GM19397 (cell line): ENCODE results near the gene HINT3.
"Not testable (repeated sequence)": the region's sequence is repeated elsewhere in the genome, so short reads cannot be mapped to it uniquely, and the experiment has no call there.

ENCODE experiments used
- ATAC-seq: cut with Tn5 transposase; IDR thresholded peaks from one replicate; pipeline ENCODE4 v1.9.1; 2021; ENCODE audit warnings: mild to moderate bottlenecking, moderate library complexity; ENCODE audit not compliant: unreplicated experiment

The HINT3 gene

DNA sequence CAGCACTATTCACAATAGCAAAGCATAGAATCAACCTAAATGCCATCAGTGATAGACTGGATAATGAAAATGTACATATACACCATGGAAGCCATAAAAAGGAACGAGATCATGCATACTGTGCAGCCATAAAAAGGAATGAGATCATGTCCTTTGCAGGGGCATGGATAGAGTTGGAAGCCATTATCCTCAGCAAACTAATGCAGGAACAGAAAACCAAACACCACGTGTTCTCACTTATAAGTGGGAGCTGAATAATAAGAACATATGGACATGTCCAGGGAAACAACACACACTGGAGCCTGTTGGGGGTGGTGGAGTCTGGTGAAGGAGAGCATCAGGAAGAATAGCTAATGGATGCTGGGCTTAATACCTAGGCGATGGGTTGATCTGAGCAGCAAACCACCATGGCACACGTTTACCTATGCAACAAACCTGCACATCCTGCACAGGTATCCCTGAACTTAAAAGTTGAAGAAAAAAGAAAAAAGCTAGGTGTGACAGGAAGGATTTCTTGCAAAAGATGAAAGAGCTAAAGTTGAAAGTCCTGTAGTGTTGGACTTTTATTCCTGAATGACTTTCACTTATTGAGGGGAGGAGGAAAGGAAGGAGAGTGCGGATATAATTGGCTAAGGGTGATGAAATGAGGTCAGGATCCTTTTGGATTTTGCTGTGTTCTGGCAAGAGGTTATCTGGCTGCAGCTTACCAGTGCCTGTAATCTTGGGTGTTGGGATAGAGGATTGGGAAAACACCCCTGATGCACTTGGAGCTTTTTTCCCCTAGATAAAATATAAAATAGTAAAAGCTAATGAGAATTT, 38.3 kb downstream of the HINT3 start:
- no peak for ATAC-seq

DNA sequence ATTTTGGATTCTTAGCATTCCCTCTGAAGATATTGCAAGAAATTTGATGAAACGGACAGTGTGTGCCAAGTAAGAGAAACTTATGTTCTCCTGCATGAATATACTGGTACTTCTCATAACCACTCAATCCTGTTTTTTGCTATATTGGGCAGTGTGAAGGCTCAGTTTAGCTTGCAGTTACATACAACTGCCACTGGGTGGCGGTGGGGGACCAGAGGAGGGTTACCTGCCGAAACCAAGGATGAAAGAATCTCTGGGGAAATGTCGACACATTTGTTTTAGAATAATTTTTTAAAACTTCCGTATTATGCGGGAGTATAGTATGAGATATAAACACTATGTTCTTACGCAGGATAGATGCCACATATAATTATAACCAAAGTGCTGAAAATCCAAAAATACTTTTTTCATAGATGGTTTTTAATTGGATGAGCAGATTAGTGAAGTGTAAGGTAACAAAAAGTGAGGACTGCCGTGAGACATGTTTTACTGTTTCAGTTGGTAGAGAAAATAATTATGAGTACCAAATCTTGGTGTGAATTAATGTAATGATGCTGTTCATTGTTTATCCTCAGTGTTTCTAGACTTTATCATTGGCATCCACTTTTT, 39.5 kb downstream of the HINT3 start:
- peak; percentile 97 for ATAC-seq

DNA sequence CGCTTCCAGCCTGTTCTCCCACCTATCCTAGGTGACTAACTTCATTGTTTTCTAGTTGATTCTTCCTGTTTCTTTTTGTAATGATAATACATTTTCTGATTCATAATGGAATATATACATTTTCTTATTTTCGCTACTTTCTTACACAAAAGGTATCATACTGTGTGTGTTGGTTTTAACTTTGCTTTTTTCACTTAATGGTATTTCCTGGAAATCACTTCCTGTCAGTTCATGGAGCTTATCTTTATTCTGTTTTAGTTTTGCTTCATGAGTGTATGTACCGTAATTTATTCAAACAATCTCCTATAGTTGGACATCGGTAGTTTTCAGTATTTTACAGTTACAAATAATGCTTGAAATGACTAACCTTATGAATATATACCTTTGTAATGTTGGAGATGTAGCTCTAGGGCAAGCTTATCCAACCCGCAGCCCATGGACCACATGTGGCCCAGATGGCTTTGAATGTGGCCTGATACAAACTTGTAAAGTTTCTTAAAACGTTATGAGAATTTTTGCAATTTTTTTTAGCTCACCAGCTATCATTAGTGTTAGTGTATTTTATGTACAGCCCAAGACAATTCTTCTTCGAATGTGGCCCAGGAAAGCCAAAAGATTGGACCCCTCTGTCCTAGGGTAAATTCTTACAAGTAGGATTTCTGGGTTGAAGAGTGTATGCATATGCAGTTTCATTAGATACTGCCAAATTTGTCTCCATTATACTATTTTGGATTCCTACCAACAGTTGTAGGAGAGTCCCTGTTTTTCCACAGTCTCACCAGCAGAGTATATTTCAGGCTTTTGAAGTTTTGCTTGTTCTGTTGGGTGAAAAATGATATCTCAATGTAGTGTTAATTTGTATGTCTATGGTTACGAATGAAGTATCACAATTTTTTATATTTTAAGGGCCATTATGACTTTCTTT, 46.4 kb downstream of the HINT3 start:
- no peak for ATAC-seq

DNA sequence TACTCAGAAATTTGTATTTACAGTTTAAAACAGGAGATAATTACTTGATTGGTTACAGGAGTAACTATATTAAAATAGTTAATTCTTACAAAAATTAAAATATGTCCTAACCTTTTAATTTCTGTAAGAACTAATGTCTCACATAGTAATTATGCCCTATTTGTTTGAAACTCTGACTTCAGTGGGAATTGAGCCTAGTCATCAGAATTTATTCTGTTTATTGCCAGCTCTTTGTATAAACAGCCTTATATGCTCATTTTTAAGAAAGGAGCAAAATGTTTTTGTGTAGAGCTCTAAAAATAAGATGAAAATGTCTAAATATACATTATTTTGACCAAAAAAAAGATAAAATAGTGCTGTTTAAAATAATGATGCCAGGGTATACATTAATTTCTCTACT, 51.2 kb downstream of the HINT3 start:
- no peak for ATAC-seq

DNA sequence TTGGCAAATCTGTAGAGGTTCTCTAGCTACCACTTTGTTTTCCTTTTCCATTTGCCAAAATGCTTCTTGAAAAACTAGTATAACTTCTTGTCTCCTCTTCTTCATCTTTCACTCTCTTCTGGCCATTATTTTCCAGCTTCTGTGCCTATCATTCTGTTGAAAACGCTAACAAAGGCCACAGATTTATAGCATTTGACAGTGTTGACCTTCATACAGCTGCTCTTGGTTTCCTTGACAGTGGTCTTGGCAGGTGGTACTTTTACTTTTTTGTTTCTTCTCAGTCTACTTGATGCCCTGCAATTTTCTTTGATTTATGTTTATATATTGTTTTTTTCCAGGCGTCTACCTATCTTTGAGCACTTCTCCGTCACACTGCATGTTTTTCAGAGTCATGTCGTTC, 53.5 kb downstream of the HINT3 start:
- ATAC-seq = no peak

DNA sequence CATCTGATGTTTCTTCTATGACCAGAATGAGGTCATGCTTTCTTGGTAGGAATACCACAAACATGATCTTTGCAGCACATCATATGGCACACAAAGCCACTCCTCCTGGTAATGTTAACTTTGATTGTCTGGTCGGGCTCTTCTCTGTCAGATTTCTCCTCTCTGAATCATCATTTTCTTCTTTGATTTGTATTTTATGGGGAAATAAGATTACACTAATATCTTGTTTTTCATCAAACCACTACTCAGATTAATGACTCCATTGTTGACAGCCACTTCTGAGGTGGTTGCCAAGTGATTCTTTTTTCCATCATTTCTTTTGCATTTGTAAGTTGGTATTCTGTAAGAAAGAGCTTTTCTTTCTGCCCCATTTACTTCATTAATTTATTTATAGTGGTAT, 59.3 kb downstream of the HINT3 start:
- ATAC-seq = no peak

DNA sequence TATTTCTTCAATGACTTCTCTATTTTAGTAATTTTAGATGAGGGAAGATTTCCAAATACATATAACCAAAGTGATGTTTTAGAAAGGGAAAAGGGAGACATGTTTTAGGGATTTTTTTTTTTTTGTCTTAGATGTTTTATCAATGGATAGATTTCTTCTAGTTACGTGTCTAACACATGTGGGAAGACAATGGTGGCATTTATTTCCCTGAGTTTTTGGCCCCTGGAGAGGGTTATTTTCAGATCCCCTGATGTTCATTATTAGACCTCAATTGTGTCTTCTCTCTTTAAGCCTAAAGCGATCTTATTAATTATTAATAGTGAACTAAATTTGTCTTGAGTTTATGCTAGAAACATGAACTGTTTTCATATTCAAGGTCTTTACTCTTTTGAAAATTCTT, 60.0 kb downstream of the HINT3 start:
- no peak for ATAC-seq

DNA sequence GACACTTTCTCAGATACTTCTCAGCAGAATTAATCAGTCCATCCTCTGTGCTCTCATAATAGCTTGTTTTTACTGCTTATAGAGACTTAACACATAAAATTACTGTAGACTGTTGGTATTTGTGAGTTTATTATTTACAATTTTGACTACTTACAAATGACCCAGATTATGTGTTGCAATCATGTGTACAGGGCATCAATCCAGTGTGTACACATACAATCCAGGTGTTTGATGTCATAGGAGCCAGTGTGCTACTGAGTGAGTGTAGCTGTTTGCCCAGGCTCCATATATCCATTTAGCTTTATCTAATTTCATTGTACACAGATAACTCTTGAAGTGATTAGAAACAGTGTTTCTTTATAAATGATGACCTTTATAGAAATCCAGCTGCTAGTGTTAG, 61.1 kb downstream of the HINT3 start:
- no peak for ATAC-seq

DNA sequence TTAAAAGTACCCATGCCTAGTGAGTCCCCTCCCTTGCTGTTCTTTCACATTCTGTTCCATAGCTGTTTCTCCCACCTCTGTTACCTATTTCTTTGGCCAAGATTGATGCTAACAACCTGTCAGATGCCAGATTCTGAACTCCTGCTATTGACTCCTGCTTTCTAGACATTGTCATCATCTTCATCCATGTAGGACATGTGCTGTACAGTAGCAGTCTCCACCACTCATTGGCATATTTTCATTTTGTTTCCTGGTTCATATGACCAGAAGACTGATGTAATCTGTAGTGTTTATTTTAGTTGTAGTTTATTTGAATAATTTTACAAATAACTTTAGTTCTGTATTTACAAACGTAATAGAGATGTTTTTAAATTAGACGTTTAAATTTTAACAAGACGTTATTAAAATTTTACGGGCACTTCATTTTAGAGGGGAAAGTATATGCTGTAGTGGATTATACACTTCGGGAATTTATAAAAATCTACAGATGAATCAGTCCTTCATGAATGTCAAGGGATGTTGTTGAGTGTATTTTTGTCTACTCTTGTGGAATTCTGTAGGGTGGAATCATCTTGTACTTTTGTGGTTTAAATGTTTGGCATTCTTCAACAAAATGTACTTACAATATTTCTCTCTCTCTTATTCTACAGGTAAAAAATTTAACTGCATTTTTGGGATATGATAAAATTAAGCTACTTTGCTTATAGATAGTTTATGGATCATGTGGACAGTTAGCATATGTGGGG, 63.9 kb downstream of the HINT3 start:
- no peak for ATAC-seq

DNA sequence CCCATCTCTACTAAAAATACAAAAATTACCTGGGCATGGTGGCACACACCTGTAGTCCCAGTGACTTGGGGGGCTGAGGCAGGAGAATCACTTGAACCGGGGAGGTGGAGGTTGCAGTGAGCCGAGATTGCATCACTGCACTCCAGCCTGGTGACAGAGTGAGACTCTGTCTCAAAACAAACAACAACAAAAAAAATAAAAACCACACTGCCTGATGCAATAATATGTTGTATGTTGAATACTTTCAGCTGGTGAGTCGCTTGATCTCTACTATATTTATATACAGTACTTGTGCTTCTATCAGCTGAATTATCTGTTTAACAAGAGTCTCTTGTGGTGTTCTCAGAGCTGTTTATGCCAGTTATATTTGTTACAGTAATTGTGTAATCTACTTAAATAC, 66.9 kb downstream of the HINT3 start:
- not testable (repeated sequence) for ATAC-seq

DNA sequence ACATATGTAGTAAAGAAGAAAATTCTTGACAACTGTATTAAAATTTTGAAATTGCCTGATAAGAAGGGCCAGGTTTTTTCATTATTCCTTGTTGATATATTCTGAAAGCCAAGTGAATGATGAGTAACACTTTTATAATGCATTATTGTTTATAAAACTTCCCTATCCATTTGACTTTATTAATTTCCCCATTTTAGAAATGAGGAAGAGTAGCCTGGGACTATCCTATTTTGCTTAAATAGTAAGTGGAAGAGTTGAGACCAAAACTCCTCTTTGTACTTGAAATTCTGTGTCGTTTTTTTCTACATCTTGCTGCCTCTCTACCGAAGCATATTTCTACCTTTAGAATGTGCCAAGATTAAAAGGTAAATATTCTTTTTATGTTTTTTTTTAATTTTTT, 69.4 kb downstream of the HINT3 start:
- no peak for ATAC-seq

DNA sequence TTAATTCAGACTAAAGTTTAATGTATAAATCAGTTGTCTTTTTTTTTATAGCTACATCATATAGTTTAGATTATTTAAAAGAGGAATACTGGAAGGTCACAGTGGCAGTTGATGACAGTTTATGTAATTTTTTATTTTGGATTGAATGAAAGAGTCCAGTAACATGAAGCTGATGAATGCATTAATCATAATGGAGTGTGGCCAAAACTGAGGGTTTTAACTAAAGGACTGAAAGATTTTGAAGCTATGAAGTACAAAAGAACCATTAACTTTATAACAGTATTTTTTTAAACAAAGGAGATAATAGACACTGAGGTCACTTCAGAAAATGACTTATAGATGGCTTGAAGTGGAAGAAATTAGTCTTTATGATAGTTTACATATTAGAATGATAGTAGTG, 71.0 kb downstream of the HINT3 start:
- ATAC-seq = no peak
